Parathyroid adenoma (tissue), 2 donors: Measurements from ENCODE around the gene RNF32.
"Not testable (repeated sequence)": the region's sequence is repeated elsewhere in the genome, so short reads cannot be mapped to it uniquely, and the experiment has no call there.

Experiments used
- H2AFZ ChIP-seq: fragments of 300-600 bp; sonication (generic); one replicate; pipeline ENCODE4 v1.7.0; 2017; ENCODE audit warnings: antibody characterized with exemption, mild to moderate bottlenecking
- H3K27ac ChIP-seq: fragments of 300-600 bp; sonication (generic); one replicate; pipeline ENCODE4 v1.7.0; 2017
- H3K27me3 ChIP-seq: fragments of 300-600 bp; sonication (generic); one replicate; pipeline ENCODE4 v1.7.0; 2017; ENCODE audit warnings: low read length; ENCODE audit not compliant: control insufficient read depth, insufficient read depth
- H3K36me3 ChIP-seq: fragments of 300-600 bp; sonication (generic); one replicate; pipeline ENCODE4 v1.7.0; 2017; ENCODE audit warnings: low read length; ENCODE audit not compliant: control insufficient read depth, insufficient read depth
- H3K4me1 ChIP-seq: fragments of 300-600 bp; sonication (generic); one replicate; pipeline ENCODE4 v1.7.0; 2017; ENCODE audit warnings: control low read depth
- H3K4me2 ChIP-seq: fragments of 300-600 bp; sonication (generic); one replicate; pipeline ENCODE4 v1.7.0; 2017; ENCODE audit warnings: low read length
- H3K4me3 ChIP-seq: fragments of 300-600 bp; sonication (generic); one replicate; pipeline ENCODE4 v1.7.0; 2017; ENCODE audit warnings: low read depth, low read length
- H3K79me2 ChIP-seq: fragments of 300-600 bp; sonication (generic); one replicate; pipeline ENCODE4 v1.7.0; 2017; ENCODE audit warnings: control low read depth
- H3K9ac ChIP-seq: fragments of 300-600 bp; sonication (generic); one replicate; pipeline ENCODE4 v1.7.0; 2017; ENCODE audit warnings: mild to moderate bottlenecking
- H3K9me3 ChIP-seq: fragments of 300-600 bp; sonication (generic); one replicate; pipeline ENCODE4 v1.7.0; 2017; ENCODE audit warnings: low read length; ENCODE audit not compliant: control insufficient read depth
- CTCF ChIP-seq: fragments of 300-600 bp; sonication (generic); IDR thresholded peaks from one replicate; pipeline ENCODE4 v1.7.0; 2017; ENCODE audit warnings: antibody characterized with exemption, mild to moderate bottlenecking
- donor health status: primary hyperparathyroidism.

The RNF32 gene

DNA sequence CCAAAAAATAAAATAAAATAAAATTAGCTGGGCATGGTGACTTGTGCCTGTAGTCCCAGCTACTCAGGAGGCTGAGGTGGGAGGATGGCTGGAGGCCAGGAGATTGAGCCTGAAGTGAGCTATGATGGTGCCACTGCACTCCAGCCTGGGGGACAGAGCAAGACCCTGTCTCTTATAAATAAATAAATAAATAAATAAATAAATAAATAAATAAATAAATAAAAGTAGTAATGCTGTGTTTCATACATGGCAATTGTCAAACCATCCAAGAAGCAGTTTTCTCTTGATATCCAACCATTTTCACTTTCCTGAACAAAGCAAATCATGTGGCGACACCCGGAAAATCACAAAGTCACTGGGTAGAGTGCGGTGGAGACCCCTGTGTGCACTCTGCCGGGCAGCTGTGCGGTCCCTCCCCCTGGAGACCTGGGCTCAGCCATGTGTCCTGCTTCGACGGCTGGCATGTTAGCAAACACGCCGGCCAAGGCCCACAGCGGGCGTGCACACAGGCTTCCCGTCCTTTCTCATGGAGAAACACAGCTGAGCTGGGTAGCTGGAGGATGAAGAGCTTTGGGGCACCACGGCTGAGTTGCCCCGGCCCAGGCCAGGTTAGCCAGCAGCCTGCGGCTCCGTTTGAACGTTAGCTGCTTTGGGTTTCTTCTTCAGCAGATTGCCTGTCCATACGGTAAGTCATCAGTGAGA, 22.3 kb upstream of the RNF32 start:
- H3K27me3 ChIP-seq: no peaks in the 10 kb centered on the region
- H3K36me3 ChIP-seq: no peaks in the 10 kb centered on the region
- no peak overlapping the region for H3K4me2 ChIP-seq
- no peaks in the 10 kb centered on the region for H3K4me1 ChIP-seq
- no peaks in the 10 kb centered on the region for H3K9me3 ChIP-seq
- no peaks in the 10 kb centered on the region for H3K79me2 ChIP-seq
- H3K27ac ChIP-seq: no peak overlapping the region
- H2AFZ ChIP-seq: no peak overlapping the region
- TF ChIP-seq CTCF: no peak
- no peak overlapping the region for H3K4me3 ChIP-seq
- no peak overlapping the region for H3K9ac ChIP-seq

DNA sequence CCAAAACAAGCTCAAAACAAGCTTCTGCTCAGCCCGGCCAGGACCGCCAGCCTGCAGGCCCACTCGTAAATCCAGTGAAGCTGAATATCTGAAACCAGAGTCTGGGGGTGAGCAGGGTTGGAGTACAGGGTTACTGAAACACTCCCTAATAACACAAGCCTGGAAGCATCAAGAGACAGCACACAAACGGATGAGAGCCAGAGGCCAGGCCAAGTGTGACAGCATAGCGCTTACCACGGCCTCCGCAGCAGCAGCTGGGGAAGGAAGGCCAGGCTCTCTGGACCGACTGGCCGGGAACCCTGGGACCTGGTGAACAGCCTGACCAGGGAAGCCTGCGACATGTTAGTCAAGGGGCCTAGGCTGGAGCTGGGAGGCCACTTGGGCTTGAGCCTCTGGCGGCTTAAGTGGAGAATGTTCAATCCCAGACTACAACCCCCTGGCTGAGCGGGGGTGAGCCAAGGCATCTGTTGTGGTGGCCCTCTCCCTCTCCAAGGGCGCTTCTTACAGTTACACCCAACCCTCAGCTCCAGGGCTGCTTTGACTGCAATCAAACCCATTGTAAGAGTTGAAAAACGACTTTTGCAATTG, 21.7 kb upstream of the RNF32 start:
- H3K79me2 ChIP-seq: no peaks in the 10 kb centered on the region
- H3K4me1 ChIP-seq: no peaks in the 10 kb centered on the region
- no peaks in the 10 kb centered on the region for H3K9me3 ChIP-seq
- H3K9ac ChIP-seq: no peak overlapping the region
- no peak overlapping the region for H3K4me2 ChIP-seq
- no peak for TF ChIP-seq CTCF
- no peak overlapping the region for H2AFZ ChIP-seq
- no peak overlapping the region for H3K27ac ChIP-seq
- no peaks in the 10 kb centered on the region for H3K36me3 ChIP-seq
- no peak overlapping the region for H3K4me3 ChIP-seq
- H3K27me3 ChIP-seq: no peaks in the 10 kb centered on the region

DNA sequence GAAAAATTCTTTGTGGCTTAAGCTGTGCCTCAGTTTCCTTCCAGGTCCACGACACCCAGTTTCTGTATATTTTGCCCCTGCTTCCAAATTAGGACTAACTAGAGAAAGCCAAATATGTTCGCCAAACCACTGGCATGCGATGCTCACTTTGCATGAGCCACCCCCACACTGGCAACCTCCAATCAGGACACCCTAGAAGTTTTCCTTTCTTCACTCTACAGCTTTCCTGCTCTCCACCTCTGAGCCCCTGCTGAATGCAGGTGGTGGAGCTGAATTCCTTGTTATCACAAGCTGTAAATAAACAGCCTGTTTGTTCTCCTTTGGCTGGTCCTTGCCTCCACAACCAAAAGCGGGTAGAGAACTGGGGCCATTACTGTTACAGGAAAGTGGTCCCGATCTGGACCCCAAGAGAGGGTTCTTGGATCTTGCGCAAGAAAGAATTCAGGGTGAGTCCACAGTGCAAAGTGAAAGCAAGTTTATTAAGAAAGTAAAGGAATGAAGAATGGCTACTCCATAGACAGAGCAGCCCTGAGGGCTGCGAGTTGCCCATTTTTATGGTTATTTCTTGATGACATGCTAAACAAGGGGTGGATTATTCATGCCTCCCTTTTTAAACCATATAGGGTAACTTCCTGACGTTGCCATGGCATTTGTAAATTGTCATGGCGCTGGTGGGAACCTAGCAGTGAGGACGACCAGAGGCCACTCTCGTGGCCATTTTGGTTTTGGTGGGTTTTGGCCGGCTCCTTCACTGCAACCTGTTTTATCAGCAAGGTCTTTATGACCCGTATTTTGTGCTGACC, 20.9 kb upstream of the RNF32 start:
- not testable (repeated sequence) for H3K9ac ChIP-seq, H3K27me3 ChIP-seq, H3K27ac ChIP-seq, H3K9me3 ChIP-seq, H3K79me2 ChIP-seq, H2AFZ ChIP-seq, H3K36me3 ChIP-seq, H3K4me1 ChIP-seq, H3K4me3 ChIP-seq, H3K4me2 ChIP-seq

DNA sequence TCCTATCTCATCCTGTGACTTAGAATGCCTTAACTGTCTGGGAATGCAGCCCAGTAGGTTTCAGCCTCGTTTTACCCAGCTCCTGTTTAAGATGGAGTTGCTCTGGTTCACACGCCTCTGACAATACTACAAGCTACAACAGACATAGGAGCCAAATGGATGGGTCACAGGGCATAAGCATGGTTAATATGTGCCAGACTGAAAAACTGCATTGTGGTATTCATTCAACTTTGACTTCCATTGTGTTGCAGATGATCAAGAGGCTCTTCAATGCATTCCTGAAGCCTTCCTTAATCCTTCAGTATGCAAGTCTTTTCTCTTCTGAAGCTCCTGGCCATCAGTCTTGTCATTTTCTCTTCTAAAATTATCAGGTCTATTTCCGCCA, 20.3 kb upstream of the RNF32 start:
- no peak for TF ChIP-seq CTCF
- Histone ChIP-seq H3K36me3 (no peaks in the 10 kb centered on the region), H3K4me1 (no peaks in the 10 kb centered on the region), H3K9me3 (no peaks in the 10 kb centered on the region), H3K27ac (no peak overlapping the region), H2AFZ (no peak overlapping the region), H3K9ac (no peak overlapping the region), H3K4me3 (no peak overlapping the region), H3K27me3 (no peaks in the 10 kb centered on the region), H3K79me2 (no peaks in the 10 kb centered on the region), H3K4me2 (no peak overlapping the region)

GRCh38 chr7:156621652-156622051, 18.9 kb upstream of the RNF32 start:
- Histone ChIP-seq H3K27ac (no peak overlapping the region), H3K4me1 (no peaks in the 10 kb centered on the region), H3K27me3 (no peaks in the 10 kb centered on the region), H2AFZ (no peak overlapping the region), H3K36me3 (no peaks in the 10 kb centered on the region), H3K9ac (no peak overlapping the region), H3K9me3 (no peaks in the 10 kb centered on the region), H3K79me2 (no peaks in the 10 kb centered on the region), H3K4me3 (no peak overlapping the region), H3K4me2 (no peak overlapping the region)
- TF ChIP-seq CTCF: no peak
